ENCODE results near the gene NCOA1. TPM values are rescaled to one million over a fixed set of nuclear protein-coding genes. Genes with fewer than 3 reads are reported as not detected.

The NCOA1 gene
- total and polyA plus RNA-seq, 2 of the 4 experiments (the other 2 are of a cell fraction): 6.7 to 11.3 TPM

DNA sequence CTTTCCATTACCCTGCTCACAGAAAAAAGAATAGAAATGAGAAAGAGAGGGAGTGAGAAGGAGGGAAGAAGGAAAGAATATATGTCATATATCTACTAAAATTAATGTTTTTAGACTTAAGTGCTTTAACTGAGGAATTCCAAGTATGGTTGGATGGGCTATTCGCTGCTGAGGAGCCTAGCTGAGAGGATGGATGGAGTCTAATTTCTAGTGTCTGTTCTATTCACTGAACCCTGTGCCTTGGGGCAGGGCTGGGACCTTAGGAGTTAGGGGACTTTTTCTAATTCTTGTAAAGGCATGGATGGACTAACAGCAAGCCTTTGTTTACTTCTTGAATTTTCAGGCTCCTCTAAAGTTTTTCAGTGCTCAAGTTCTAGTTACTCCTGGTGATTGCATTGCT, 192.4 kb downstream of the NCOA1 start:
- Histone ChIP-seq H3K9me1 (ENCODE audit: insufficient read depth, low read length) (no peaks in the 10 kb centered on the region), H3K4me2 (ENCODE audit: low read depth, low read length) (no peak overlapping the region), H3K9ac (ENCODE audit: low read depth, low read length) (no peak overlapping the region), H2BK15ac (ENCODE audit: low read depth, low read length) (no peak overlapping the region), H2AK9ac (replicated peaks; ENCODE audit: low read depth, low read length, poor library complexity) (no peak overlapping the region), H2BK120ac (ENCODE audit: low read depth, low read length) (no peak overlapping the region), H3K23ac (ENCODE audit: low read depth, low read length) (no peak overlapping the region), H2BK20ac (ENCODE audit: low read depth, low read length) (no peak overlapping the region), H3K79me1 (ENCODE audit: low read depth in 1 of 2, low read length in 2 of 2) (no peaks in the 10 kb centered on the region), H3K4ac (ENCODE audit: low read depth, low read length) (no peak overlapping the region), H3K27me3 (ENCODE audit: control insufficient read depth, insufficient read depth, low read length) (no peaks in the 10 kb centered on the region), H3K18ac (ENCODE audit: low read depth, low read length) (no peak overlapping the region), H2AFZ (replicated peaks; ENCODE audit: low read length, poor library complexity) (no peak overlapping the region), H3K27ac (ENCODE audit: insufficient read depth, low read length) (no peak overlapping the region), H3K36me3 (ENCODE audit: control insufficient read depth, insufficient read depth, low read length) (no peaks in the 10 kb centered on the region), H3K56ac (ENCODE audit: extremely low read depth, insufficient read depth, low read length) (no peak overlapping the region), H4K8ac (ENCODE audit: low read depth in 2 of 2, low read length in 2 of 2) (no peak overlapping the region), H3K9me3 (ENCODE audit: control insufficient read depth, insufficient read depth, low read length) (no peaks in the 10 kb centered on the region), H4K20me1 (ENCODE audit: insufficient read depth, low read length) (no peaks in the 10 kb centered on the region), H3K4me1 (ENCODE audit: control insufficient read depth, insufficient read depth, low read length) (no peaks in the 10 kb centered on the region), H3K14ac (replicated peaks; ENCODE audit: low read depth, low read length) (no peak overlapping the region), H2BK5ac (ENCODE audit: low read depth, low read length, poor library complexity, severe bottlenecking) (no peak overlapping the region), H4K5ac (ENCODE audit: low read depth, low read length) (no peak overlapping the region), H3K4me3 (ENCODE audit: insufficient read depth, low read depth, low read length) (no peak overlapping the region), H4K91ac (ENCODE audit: insufficient read depth, low read depth, low read length) (no peak overlapping the region), H2AK5ac (ENCODE audit: low read depth, low read length) (no peak overlapping the region)
- ChIA-PET CTCF (no interaction called here), POLR2A (ENCODE audit: unreplicated experiment) (no interaction called here)
- dilution Hi-C loops (cut with HindIII; ENCODE audit: low sequenced_read_pairs, unreplicated experiment) (no loop called here), intact Hi-C loops (cut with micrococcal nuclease) (no loop called here), in situ Hi-C loops (cut with MboI; ENCODE audit: low sequenced_read_pairs) (no loop called here)
- WGBS, 2 experiments (ENCODE audit: extremely low coverage in 2 of 2, insufficient read length in 1 of 2): no CpG with 5 or more reads among the region's 1 CpG
- DNase-seq (no peak), ATAC-seq (ENCODE audit: low read depth) (no peak)
- BruUV-seq (replicated peaks): no TSS peak
- TF ChIP-seq MAZ (IDR thresholded peaks at IDR 0.05; ENCODE audit: borderline replicate concordance, low read depth, low read length) (no peak), CEBPB (IDR thresholded peaks at IDR 0.05; ENCODE audit: low read depth, low read length) (no peak), CTCF (conservative IDR thresholded peaks at IDR 0.05; ENCODE audit: low read depth, low read length) (no peak), SMC3 (IDR thresholded peaks at IDR 0.05; ENCODE audit: low read depth, low read length) (no peak), RAD21 (IDR thresholded peaks at IDR 0.05; ENCODE audit: low read length) (no peak), POLR2A (IDR thresholded peaks at IDR 0.05; ENCODE audit: low read depth, low read length) (no peak), CHD1 (IDR thresholded peaks at IDR 0.05; ENCODE audit: low read depth, low read length) (no peak), RFX5 (IDR thresholded peaks at IDR 0.05; ENCODE audit: low read depth, low read length) (no peak), NFE2L2 (IDR thresholded peaks at IDR 0.05; ENCODE audit: low read depth, low read length) (no peak), RCOR1 (IDR thresholded peaks at IDR 0.05; ENCODE audit: insufficient replicate concordance, low read length) (no peak), FOS (IDR thresholded peaks at IDR 0.05; ENCODE audit: low read depth, low read length) (no peak), MAFK (IDR thresholded peaks at IDR 0.05; ENCODE audit: low read depth, low read length) (no peak), MXI1 (IDR thresholded peaks at IDR 0.05; ENCODE audit: borderline replicate concordance, low read depth, low read length) (no peak), BHLHE40 (IDR thresholded peaks at IDR 0.05; ENCODE audit: low read depth, low read length) (no peak)
- TF ChIP-seq, protein P1, sequence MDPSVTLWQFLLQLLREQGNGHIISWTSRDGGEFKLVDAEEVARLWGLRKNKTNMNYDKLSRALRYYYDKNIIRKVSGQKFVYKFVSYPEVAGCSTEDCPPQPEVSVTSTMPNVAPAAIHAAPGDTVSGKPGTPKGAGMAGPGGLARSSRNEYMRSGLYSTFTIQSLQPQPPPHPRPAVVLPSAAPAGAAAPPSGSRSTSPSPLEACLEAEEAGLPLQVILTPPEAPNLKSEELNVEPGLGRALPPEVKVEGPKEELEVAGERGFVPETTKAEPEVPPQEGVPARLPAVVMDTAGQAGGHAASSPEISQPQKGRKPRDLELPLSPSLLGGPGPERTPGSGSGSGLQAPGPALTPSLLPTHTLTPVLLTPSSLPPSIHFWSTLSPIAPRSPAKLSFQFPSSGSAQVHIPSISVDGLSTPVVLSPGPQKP (IDR thresholded peaks at IDR 0.05; ENCODE audit: borderline replicate concordance, low read depth, low read length): no peak
- TF ChIP-seq, protein P2, sequence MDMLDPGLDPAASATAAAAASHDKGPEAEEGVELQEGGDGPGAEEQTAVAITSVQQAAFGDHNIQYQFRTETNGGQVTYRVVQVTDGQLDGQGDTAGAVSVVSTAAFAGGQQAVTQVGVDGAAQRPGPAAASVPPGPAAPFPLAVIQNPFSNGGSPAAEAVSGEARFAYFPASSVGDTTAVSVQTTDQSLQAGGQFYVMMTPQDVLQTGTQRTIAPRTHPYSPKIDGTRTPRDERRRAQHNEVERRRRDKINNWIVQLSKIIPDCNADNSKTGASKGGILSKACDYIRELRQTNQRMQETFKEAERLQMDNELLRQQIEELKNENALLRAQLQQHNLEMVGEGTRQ (IDR thresholded peaks at IDR 0.05; ENCODE audit: low read depth, low read length): no peak

Measured in IMR-90 (cell line).